PC-9 (cell line): ENCODE data around the gene SMOC2. TPM values are rescaled to one million over a fixed set of nuclear protein-coding genes. Genes with fewer than 3 reads are reported as not detected.

Experiments used
- BruUV-seq: library from RNA; stranded (reverse); fragments of 400-500 nt; replicated peaks from 2 replicates; lab custom pipeline; 2021; lab: Mats Ljungman, UMichigan
- CTCF ChIA-PET: fragments of 300-600 bp; sonication (Branson Sonifier 250); formaldehyde crosslinking; loops from one replicate; lab custom pipeline; 2022; ENCODE audit warnings: antibody characterized with exemption; lab: Charles Lee
- POLR2A ChIA-PET: fragments of 300-600 bp; sonication (Branson Sonifier 250); formaldehyde crosslinking; loops from one replicate; lab custom pipeline; 2022; ENCODE audit warnings: antibody characterized with exemption; ENCODE audit not compliant: unreplicated experiment; lab: Charles Lee
- DNase-seq, 2 experiments: peaks; one replicate each; pipeline versions ENCODE4 v3.0.0 to v3.0.0-alpha.2; 2015 to 2022; ENCODE audit warnings: mixed read lengths in 1 of 2
- H2AFZ ChIP-seq: fragments of 200-600 bp; sonication (generic); 2 replicates; pipeline ENCODE4 v1.8.1; 2017; ENCODE audit warnings: antibody characterized with exemption
- H3F3A ChIP-seq: fragments of 200-600 bp; sonication (generic); 2 replicates; pipeline ENCODE4 v1.8.1; 2017; ENCODE audit warnings: antibody characterized with exemption, mild to moderate bottlenecking, low read depth; ENCODE audit not compliant: insufficient read depth
- H3K27ac ChIP-seq: fragments of 200-600 bp; sonication (generic); 2 replicates; pipeline ENCODE4 v1.6.1; 2016; ENCODE audit warnings: mixed run types
- H3K27me3 ChIP-seq: fragments of 200-600 bp; sonication (generic); 2 replicates; pipeline ENCODE4 v1.6.1; 2016; ENCODE audit warnings: low read depth, mixed run types; ENCODE audit not compliant: insufficient read depth
- H3K36me3 ChIP-seq: fragments of 200-600 bp; sonication (generic); 2 replicates; pipeline ENCODE4 v1.6.1; 2016; ENCODE audit warnings: low read depth, mixed run types
- H3K4me1 ChIP-seq: fragments of 200-600 bp; sonication (generic); replicated peaks from 2 replicates; pipeline ENCODE4 v1.6.1; 2016; ENCODE audit warnings: mixed run types; ENCODE audit not compliant: insufficient read depth
- H3K4me2 ChIP-seq: fragments of 200-600 bp; sonication (generic); 2 replicates; pipeline ENCODE4 v1.6.1; 2017; ENCODE audit warnings: mixed run types
- H3K4me3 ChIP-seq: fragments of 200-600 bp; sonication (generic); 2 replicates; pipeline ENCODE4 v1.6.1; 2016; ENCODE audit warnings: mixed run types
- H3K79me2 ChIP-seq: fragments of 200-600 bp; sonication (generic); 2 replicates; pipeline ENCODE4 v1.6.1; 2017; ENCODE audit warnings: low read depth, mixed run types
- H3K9me2 ChIP-seq: fragments of 200-600 bp; sonication (generic); 2 replicates; pipeline ENCODE4 v1.8.1; 2017; ENCODE audit warnings: mild to moderate bottlenecking; ENCODE audit not compliant: insufficient read depth
- H3K9me3 ChIP-seq: fragments of 200-600 bp; sonication (generic); 2 replicates; pipeline ENCODE4 v1.8.1; 2016; ENCODE audit warnings: low read depth; ENCODE audit not compliant: insufficient read depth
- H4K20me1 ChIP-seq: fragments of 200-600 bp; sonication (generic); 2 replicates; pipeline ENCODE4 v1.8.1; 2017; ENCODE audit not compliant: insufficient read depth
- EZH2 ChIP-seq: fragments of 200-600 bp; sonication (generic); IDR thresholded peaks from 2 replicates; pipeline ENCODE4 v1.8.0; 2017; ENCODE audit warnings: antibody characterized with exemption, low read depth
- intact Hi-C: fragments of 100-400 bp; cut with micrococcal nuclease; formaldehyde crosslinking; loops from one replicate; pipeline ENCODE4 v1.10.0; 2022; ENCODE audit not compliant: unreplicated experiment
- total RNA-seq: library from RNA; stranded (reverse); gene quantifications from 2 replicates; pipeline ENCODE4 v1.2.3, GENCODE V29; 2021
- TF ChIP-seq, protein P1 (sequence below): fragments of 200-600 bp; sonication (generic); conservative IDR thresholded peaks from 2 replicates; pipeline ENCODE4 v1.6.1; 2017; ENCODE audit warnings: mixed run types, antibody characterized with exemption, mild to moderate bottlenecking, moderate library complexity

SMOC2 gene
- total RNA-seq, 1 experiment from 2014 or later: not detected

DNA sequence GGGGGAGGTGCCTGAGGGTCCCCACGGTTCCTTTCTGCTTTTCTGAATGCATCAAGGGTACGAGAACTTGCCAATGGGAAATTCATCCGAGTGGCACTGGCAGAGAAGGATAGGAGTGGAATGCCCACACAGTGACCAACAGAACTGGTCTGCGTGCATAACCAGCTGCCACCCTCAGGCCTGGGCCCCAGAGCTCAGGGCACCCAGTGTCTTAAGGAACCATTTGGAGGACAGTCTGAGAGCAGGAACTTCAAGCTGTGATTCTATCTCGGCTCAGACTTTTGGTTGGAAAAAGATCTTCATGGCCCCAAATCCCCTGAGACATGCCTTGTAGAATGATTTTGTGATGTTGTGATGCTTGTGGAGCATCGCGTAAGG, 226.4 kb downstream of the SMOC2 start:
- no peaks in the 10 kb centered on the region for H3K4me1 ChIP-seq
- H3K9me2 ChIP-seq: no peaks in the 10 kb centered on the region
- TF ChIP-seq EZH2: no peak
- TF ChIP-seq, protein P1, sequence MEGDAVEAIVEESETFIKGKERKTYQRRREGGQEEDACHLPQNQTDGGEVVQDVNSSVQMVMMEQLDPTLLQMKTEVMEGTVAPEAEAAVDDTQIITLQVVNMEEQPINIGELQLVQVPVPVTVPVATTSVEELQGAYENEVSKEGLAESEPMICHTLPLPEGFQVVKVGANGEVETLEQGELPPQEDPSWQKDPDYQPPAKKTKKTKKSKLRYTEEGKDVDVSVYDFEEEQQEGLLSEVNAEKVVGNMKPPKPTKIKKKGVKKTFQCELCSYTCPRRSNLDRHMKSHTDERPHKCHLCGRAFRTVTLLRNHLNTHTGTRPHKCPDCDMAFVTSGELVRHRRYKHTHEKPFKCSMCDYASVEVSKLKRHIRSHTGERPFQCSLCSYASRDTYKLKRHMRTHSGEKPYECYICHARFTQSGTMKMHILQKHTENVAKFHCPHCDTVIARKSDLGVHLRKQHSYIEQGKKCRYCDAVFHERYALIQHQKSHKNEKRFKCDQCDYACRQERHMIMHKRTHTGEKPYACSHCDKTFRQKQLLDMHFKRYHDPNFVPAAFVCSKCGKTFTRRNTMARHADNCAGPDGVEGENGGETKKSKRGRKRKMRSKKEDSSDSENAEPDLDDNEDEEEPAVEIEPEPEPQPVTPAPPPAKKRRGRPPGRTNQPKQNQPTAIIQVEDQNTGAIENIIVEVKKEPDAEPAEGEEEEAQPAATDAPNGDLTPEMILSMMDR: no peak
- H3K4me2 ChIP-seq: no peak overlapping the region
- no peaks in the 10 kb centered on the region for H3F3A ChIP-seq
- BruUV-seq: no TSS peak
- H3K79me2 ChIP-seq: no peaks in the 10 kb centered on the region
- no peak overlapping the region for H2AFZ ChIP-seq
- H3K36me3 ChIP-seq: no peaks in the 10 kb centered on the region
- no peaks in the 10 kb centered on the region for H3K27me3 ChIP-seq
- ChIA-PET POLR2A (no interaction called here), CTCF (no interaction called here)
- H3K9me3 ChIP-seq: no peaks in the 10 kb centered on the region
- no peaks in the 10 kb centered on the region for H4K20me1 ChIP-seq
- no peak for DNase-seq
- H3K4me3 ChIP-seq: no peak overlapping the region
- no peak overlapping the region for H3K27ac ChIP-seq
- intact Hi-C loops: no loop called here

DNA sequence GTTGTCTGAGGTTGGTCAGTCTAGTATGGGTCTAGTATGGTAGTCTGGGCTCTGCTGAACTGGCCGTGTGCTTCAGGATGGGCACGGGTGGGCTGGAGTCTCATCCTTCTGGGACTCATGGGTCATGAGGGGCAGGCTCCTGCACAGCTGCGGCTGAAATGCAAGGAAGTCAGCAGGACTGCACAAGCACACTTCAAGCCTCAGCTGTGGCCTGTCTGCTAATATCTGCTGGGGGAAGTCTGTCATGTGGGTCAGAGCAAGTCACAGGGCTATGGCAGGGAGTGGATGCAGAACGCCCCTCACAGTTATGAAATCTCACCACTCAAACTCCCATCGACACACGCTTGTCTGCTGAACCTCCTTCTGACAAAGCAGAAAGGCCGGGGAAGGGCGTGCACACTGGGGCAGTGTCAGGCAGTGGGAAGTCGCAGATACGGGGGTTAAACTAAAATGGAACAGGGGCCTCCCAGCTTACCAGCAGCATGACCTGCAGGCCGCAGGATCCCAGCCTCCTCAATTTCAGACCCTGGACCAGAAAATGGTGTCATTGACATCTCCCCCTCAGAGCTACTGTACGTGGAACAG, 229.5 kb downstream of the SMOC2 start:
- no peak for TF ChIP-seq EZH2
- TF ChIP-seq, protein P1: no peak
- intact Hi-C loops: no loop called here
- CTCF ChIA-PET: no interaction called here

DNA sequence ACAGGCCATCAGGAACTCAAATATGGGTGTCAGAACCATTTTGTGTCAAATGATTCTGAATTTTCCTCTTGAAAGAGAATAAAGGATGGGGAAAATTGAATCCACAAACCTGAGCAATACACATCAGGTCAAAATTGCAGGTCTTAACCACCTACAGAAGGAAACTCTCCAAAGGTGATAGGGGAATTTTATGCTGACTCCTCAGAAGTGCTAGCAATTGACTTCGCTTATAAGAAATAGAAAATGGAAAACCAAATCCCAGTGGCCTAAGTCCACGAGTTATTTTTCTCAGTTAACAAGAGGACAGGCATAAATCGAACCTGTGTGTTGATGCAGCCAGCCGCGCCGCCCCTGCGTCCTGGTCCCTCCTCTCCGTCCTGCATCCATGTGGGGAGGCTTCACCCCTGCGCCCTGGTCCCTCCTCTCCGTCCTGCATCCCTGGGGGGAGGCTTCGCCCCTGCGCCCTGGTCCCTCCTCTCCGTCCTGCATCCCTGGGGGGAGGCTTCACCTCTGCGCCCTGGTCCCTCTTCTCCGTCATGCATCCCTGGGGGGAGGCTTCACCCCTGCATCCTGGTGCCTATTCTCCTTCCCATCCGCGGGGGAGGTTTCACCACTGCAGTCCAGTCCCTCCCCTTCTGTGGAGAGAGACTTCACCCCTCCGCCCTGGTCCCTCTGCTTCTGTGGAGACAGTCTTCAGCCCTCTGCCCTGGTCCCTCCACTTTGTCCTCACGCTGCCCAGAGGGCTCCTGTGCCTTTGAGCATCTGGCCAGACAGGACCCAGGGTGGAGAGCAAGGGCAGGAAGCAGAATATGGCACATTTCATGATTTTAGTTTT, 230.3 kb downstream of the SMOC2 start:
- H3K79me2 ChIP-seq: no peaks in the 10 kb centered on the region
- TF ChIP-seq EZH2: no peak
- no peaks in the 10 kb centered on the region; the same call in 1 of the 2 replicates for H3F3A ChIP-seq
- H3K9me3 ChIP-seq: no peaks in the 10 kb centered on the region; the same call in 1 of the 2 replicates
- POLR2A ChIA-PET: no interaction called here
- no peaks in the 10 kb centered on the region for H3K9me2 ChIP-seq
- H3K4me2 ChIP-seq: no peak overlapping the region
- H3K27ac ChIP-seq: no peak overlapping the region
- no peaks in the 10 kb centered on the region for H3K27me3 ChIP-seq
- H4K20me1 ChIP-seq: no peaks in the 10 kb centered on the region
- CTCF ChIA-PET: no interaction called here
- H3K4me1 ChIP-seq: peaks cover 10% of the 10 kb centered on the region
- no peak for DNase-seq
- intact Hi-C loops: no loop called here
- no peak overlapping the region for H3K4me3 ChIP-seq
- H2AFZ ChIP-seq: no peak overlapping the region
- no TSS peak for BruUV-seq
- no peaks in the 10 kb centered on the region for H3K36me3 ChIP-seq

More for the DNA sequence above, 229.5 kb downstream of the SMOC2 start:
- POLR2A ChIA-PET: no interaction called here
- H3F3A ChIP-seq: no peaks in the 10 kb centered on the region
- H3K27ac ChIP-seq: no peak overlapping the region
- no peak overlapping the region for H2AFZ ChIP-seq
- no peak overlapping the region for H3K4me3 ChIP-seq
- no peaks in the 10 kb centered on the region; the same call in 1 of the 2 replicates for H3K9me3 ChIP-seq
- H4K20me1 ChIP-seq: no peaks in the 10 kb centered on the region
- H3K9me2 ChIP-seq: no peaks in the 10 kb centered on the region
- no peaks in the 10 kb centered on the region for H3K27me3 ChIP-seq
- H3K36me3 ChIP-seq: no peaks in the 10 kb centered on the region
- H3K4me1 ChIP-seq: peaks cover 2% of the 10 kb centered on the region
- no peak overlapping the region for H3K4me2 ChIP-seq
- no peaks in the 10 kb centered on the region for H3K79me2 ChIP-seq
- BruUV-seq: no TSS peak
- no peak for DNase-seq
